SJCRH30 (cell line): Measurements from ENCODE around the gene CLDN14. TPM values are rescaled to one million over a fixed set of nuclear protein-coding genes. Genes with fewer than 3 reads are reported as not detected.
A peak's percentile ranks its signal among the peaks of the same experiment; 100 is the strongest.
"Not testable (repeated sequence)": the region's sequence is repeated elsewhere in the genome, so short reads cannot be mapped to it uniquely, and the experiment has no call there.

Source experiments
- DNase-seq, 2 experiments: peaks; one replicate each; pipeline ENCODE4 v3.0.0-alpha.2; 2015 to 2020
- H3K27ac ChIP-seq: fragments of 250-450 bp; sonication (Bioruptor Pico); 2 replicates; pipeline ENCODE4 v1.5.1; 2020; ENCODE audit warnings: mild to moderate bottlenecking, moderate library complexity
- H3K27me3 ChIP-seq: fragments of 250-450 bp; sonication (Bioruptor Pico); 2 replicates; pipeline ENCODE4 v1.5.1; 2020; ENCODE audit warnings: mild to moderate bottlenecking, moderate library complexity
- H3K36me3 ChIP-seq: fragments of 250-450 bp; sonication (Bioruptor Pico); 2 replicates; pipeline ENCODE4 v1.5.1; 2020; ENCODE audit warnings: mild to moderate bottlenecking, moderate library complexity
- H3K4me1 ChIP-seq: fragments of 250-450 bp; sonication (Bioruptor Pico); 2 replicates; pipeline ENCODE4 v1.5.1; 2020; ENCODE audit warnings: mild to moderate bottlenecking, moderate library complexity
- H3K4me3 ChIP-seq: fragments of 250-450 bp; sonication (Bioruptor Pico); 2 replicates; pipeline ENCODE4 v1.5.1; 2020; ENCODE audit warnings: mild to moderate bottlenecking, moderate library complexity
- H3K9me3 ChIP-seq: fragments of 250-450 bp; sonication (Bioruptor Pico); replicated peaks from 2 replicates; pipeline ENCODE4 v1.5.1; 2020; ENCODE audit warnings: mild to moderate bottlenecking, moderate library complexity
- total RNA-seq: library from RNA; depleted of rRNA; stranded (reverse); fragments of >200 nt; shearing (Covaris generic); gene quantifications from 2 replicates; pipeline ENCODE4 v1.2.3, GENCODE V29; 2014

CLDN14 gene
- total RNA-seq, 1 experiment from 2014 or later: not detected

GRCh38 chr21:36485476-36485875, 5.6 kb upstream of the CLDN14 start:
- no peak overlapping the region for H3K4me3 ChIP-seq

GRCh38 chr21:36483095-36483494, 3.2 kb upstream of the CLDN14 start:
- no peak for DNase-seq
- no peaks in the 10 kb centered on the region for H3K27me3 ChIP-seq
- H3K4me1 ChIP-seq: peaks cover 18% of the 10 kb centered on the region
- H3K36me3 ChIP-seq: no peaks in the 10 kb centered on the region
- no peaks in the 10 kb centered on the region for H3K9me3 ChIP-seq
- no peak overlapping the region for H3K27ac ChIP-seq
- H3K4me3 ChIP-seq: no peak overlapping the region

More at GRCh38 chr21:36485476-36485875, 5.6 kb upstream of the CLDN14 start:
- Histone ChIP-seq H3K9me3 (no peaks in the 10 kb centered on the region), H3K36me3 (no peaks in the 10 kb centered on the region), H3K27me3 (no peaks in the 10 kb centered on the region), H3K27ac (no peak overlapping the region), H3K4me1 (no peaks in the 10 kb centered on the region; the same call in 1 of the 2 replicates)
- no peak for DNase-seq

GRCh38 chr21:36482673-36483072, 2.8 kb upstream of the CLDN14 start:
- Histone ChIP-seq H3K27me3 (no peaks in the 10 kb centered on the region), H3K4me1 (peaks cover 18% of the 10 kb centered on the region), H3K9me3 (no peaks in the 10 kb centered on the region), H3K36me3 (no peaks in the 10 kb centered on the region), H3K4me3 (no peak overlapping the region), H3K27ac (no peak overlapping the region)
- no peak for DNase-seq

- H3K36me3 ChIP-seq: no peaks in the 10 kb centered on the region
- no peaks in the 10 kb centered on the region for H3K27me3 ChIP-seq
- H3K9me3 ChIP-seq: no peaks in the 10 kb centered on the region
- H3K27ac ChIP-seq: no peak overlapping the region
- H3K4me3 ChIP-seq: no peak overlapping the region
- peaks cover 18% of the 10 kb centered on the region for H3K4me1 ChIP-seq
- DNase-seq: no peak
Observed at GRCh38 chr21:36482181-36482580, 2.3 kb upstream of the CLDN14 start.

- DNase-seq: no peak
- Histone ChIP-seq H3K9me3 (no peaks in the 10 kb centered on the region), H3K27ac (no peak overlapping the region), H3K4me3 (no peak overlapping the region), H3K4me1 (peaks cover 18% of the 10 kb centered on the region), H3K36me3 (no peaks in the 10 kb centered on the region), H3K27me3 (no peaks in the 10 kb centered on the region)
Observed at GRCh38 chr21:36481639-36482038, 1.7 kb upstream of the CLDN14 start.

- Histone ChIP-seq H3K9me3 (no peaks in the 10 kb centered on the region), H3K27me3 (no peaks in the 10 kb centered on the region), H3K36me3 (no peaks in the 10 kb centered on the region), H3K27ac (no peak overlapping the region), H3K4me3 (no peak overlapping the region), H3K4me1 (peaks cover 18% of the 10 kb centered on the region)
- DNase-seq: no peak
Observed at GRCh38 chr21:36480618-36481017, 696 bp upstream of the CLDN14 start.

GRCh38 chr21:36478941-36479340, 981 bp downstream of the CLDN14 start:
- Histone ChIP-seq H3K27me3 (no peaks in the 10 kb centered on the region), H3K4me3 (no peak overlapping the region), H3K9me3 (no peaks in the 10 kb centered on the region), H3K36me3 (no peaks in the 10 kb centered on the region), H3K4me1 (peaks cover 18% of the 10 kb centered on the region), H3K27ac (peak overlapping the region; percentile 18; the same call in 1 of the 2 replicates)
- DNase-seq: peak; percentile 25 to 54

- H3K36me3 ChIP-seq: no peaks in the 10 kb centered on the region
- peaks cover 18% of the 10 kb centered on the region for H3K4me1 ChIP-seq
- H3K4me3 ChIP-seq: no peak overlapping the region
- no peaks in the 10 kb centered on the region for H3K9me3 ChIP-seq
- no peak for DNase-seq
- peak overlapping the region; percentile 18 for H3K27ac ChIP-seq
- no peaks in the 10 kb centered on the region for H3K27me3 ChIP-seq
Observed at GRCh38 chr21:36478207-36478701, 1.7 kb downstream of the CLDN14 start.

GRCh38 chr21:36477559-36477958, 2.4 kb downstream of the CLDN14 start:
- H3K27ac ChIP-seq: no peak overlapping the region
- no peaks in the 10 kb centered on the region for H3K9me3 ChIP-seq
- peaks cover 18% of the 10 kb centered on the region for H3K4me1 ChIP-seq
- H3K36me3 ChIP-seq: no peaks in the 10 kb centered on the region
- H3K27me3 ChIP-seq: no peaks in the 10 kb centered on the region
- H3K4me3 ChIP-seq: no peak overlapping the region
- DNase-seq: no peak

GRCh38 chr21:36477001-36477400, 2.9 kb downstream of the CLDN14 start:
- Histone ChIP-seq H3K36me3 (no peaks in the 10 kb centered on the region), H3K27me3 (no peaks in the 10 kb centered on the region), H3K4me3 (no peak overlapping the region), H3K27ac (no peak overlapping the region), H3K9me3 (no peaks in the 10 kb centered on the region), H3K4me1 (peaks cover 18% of the 10 kb centered on the region)
- no peak for DNase-seq

- peaks cover 18% of the 10 kb centered on the region for H3K4me1 ChIP-seq
- not testable (repeated sequence) for H3K27ac ChIP-seq, H3K4me3 ChIP-seq, DNase-seq, H3K9me3 ChIP-seq, H3K27me3 ChIP-seq, H3K36me3 ChIP-seq
Observed at GRCh38 chr21:36476541-36476940, 3.4 kb downstream of the CLDN14 start.

- no peaks in the 10 kb centered on the region for H3K36me3 ChIP-seq
- H3K27ac ChIP-seq: no peak overlapping the region
- no peaks in the 10 kb centered on the region for H3K9me3 ChIP-seq
- H3K4me3 ChIP-seq: no peak overlapping the region
- H3K27me3 ChIP-seq: no peaks in the 10 kb centered on the region
- DNase-seq: no peak
- H3K4me1 ChIP-seq: peaks cover 12% of the 10 kb centered on the region
Observed at GRCh38 chr21:36474591-36474990, 5.3 kb downstream of the CLDN14 start.

GRCh38 chr21:36473203-36473602, 6.7 kb downstream of the CLDN14 start:
- no peaks in the 10 kb centered on the region for H3K36me3 ChIP-seq
- DNase-seq: no peak

GRCh38 chr21:36472377-36472776, 7.5 kb downstream of the CLDN14 start:
- Histone ChIP-seq H3K36me3 (no peaks in the 10 kb centered on the region), H3K27me3 (no peaks in the 10 kb centered on the region), H3K4me3 (no peak overlapping the region), H3K9me3 (no peaks in the 10 kb centered on the region), H3K27ac (no peak overlapping the region), H3K4me1 (no peaks in the 10 kb centered on the region)
- no peak for DNase-seq

More at GRCh38 chr21:36473203-36473602, 6.7 kb downstream of the CLDN14 start:
- H3K9me3 ChIP-seq: no peaks in the 10 kb centered on the region
- H3K4me1 ChIP-seq: peaks cover under 1% of the 10 kb centered on the region
- H3K27me3 ChIP-seq: no peaks in the 10 kb centered on the region
- H3K27ac ChIP-seq: no peak overlapping the region
- no peak overlapping the region for H3K4me3 ChIP-seq

- Histone ChIP-seq H3K36me3 (no peaks in the 10 kb centered on the region), H3K27me3 (no peaks in the 10 kb centered on the region), H3K4me3 (no peak overlapping the region), H3K4me1 (no peaks in the 10 kb centered on the region), H3K27ac (no peak overlapping the region), H3K9me3 (no peaks in the 10 kb centered on the region)
- no peak for DNase-seq
Observed at GRCh38 chr21:36471254-36471723, 8.6 kb downstream of the CLDN14 start.

- no peak overlapping the region for H3K4me3 ChIP-seq
- no peaks in the 10 kb centered on the region for H3K27me3 ChIP-seq
- peak in 1 of 2 experiments; percentile 42 for DNase-seq
- no peak overlapping the region for H3K27ac ChIP-seq
- no peaks in the 10 kb centered on the region for H3K36me3 ChIP-seq
- H3K4me1 ChIP-seq: no peaks in the 10 kb centered on the region
- no peaks in the 10 kb centered on the region for H3K9me3 ChIP-seq
Observed at GRCh38 chr21:36470294-36470693, 9.6 kb downstream of the CLDN14 start.
